Fibroblast of lung (primary cell): ENCODE results near the gene KLK5. TPM values are rescaled to one million over a fixed set of nuclear protein-coding genes. Genes with fewer than 3 reads are reported as not detected.

ENCODE experiments used
- DNase-seq, 2 donors: peaks; one replicate each; pipeline versions ENCODE4 v3.0.0 to v3.0.0-alpha.2; 2010; ENCODE audit warnings: low read depth in 2 of 2
- H2AFZ ChIP-seq: 2 replicates; pipeline ENCODE4 v1.5.1; 2012; ENCODE audit warnings: low read length, control low read depth, inconsistent platforms
- H3K27ac ChIP-seq: 2 replicates; pipeline ENCODE4 v1.5.1; 2011; ENCODE audit warnings: low read length, control low read depth; ENCODE audit not compliant: insufficient read depth
- H3K27me3 ChIP-seq: 2 replicates; pipeline ENCODE4 v1.5.1; 2011; ENCODE audit warnings: mild to moderate bottlenecking, low read length; ENCODE audit not compliant: control insufficient read depth, insufficient read depth
- H3K36me3 ChIP-seq: 2 replicates; pipeline ENCODE4 v1.5.1; 2011; ENCODE audit warnings: low read length; ENCODE audit not compliant: control insufficient read depth, insufficient read depth
- H3K4me1 ChIP-seq: 2 replicates; pipeline ENCODE4 v1.5.1; 2011; ENCODE audit warnings: low read length; ENCODE audit not compliant: control insufficient read depth, insufficient read depth; ENCODE audit errors: extremely low read depth
- H3K4me2 ChIP-seq: 2 replicates; pipeline ENCODE4 v1.5.1; 2011; ENCODE audit warnings: low read length, control low read depth; ENCODE audit not compliant: insufficient read depth; ENCODE audit errors: extremely low read depth
- H3K4me3 ChIP-seq, 4 experiments: fragments of 200-600 bp in 1 of 4; sonication (generic) in 1 of 4; replicated peaks in 1 of 4; 2 replicates each; pipeline ENCODE4 v1.5.1; 2011 to 2016; ENCODE audit warnings: low read length in 4 of 4, low read depth in 3 of 4, mild to moderate bottlenecking in 3 of 4, control low read depth in 2 of 4, inconsistent platforms in 1 of 4, mixed read lengths in 1 of 4; ENCODE audit not compliant: insufficient read depth in 1 of 4; ENCODE audit errors: control extremely low read depth in 1 of 4
- H3K79me2 ChIP-seq: 2 replicates; pipeline ENCODE4 v1.5.1; 2012; ENCODE audit warnings: mild to moderate bottlenecking, low read length, inconsistent platforms; ENCODE audit not compliant: control insufficient read depth, insufficient read depth
- H3K9ac ChIP-seq: 2 replicates; pipeline ENCODE4 v1.5.1; 2011; ENCODE audit warnings: mild to moderate bottlenecking, low read length, control low read depth; ENCODE audit not compliant: insufficient read depth
- H3K9me3 ChIP-seq: 2 replicates; pipeline ENCODE4 v1.5.1; 2012; ENCODE audit warnings: low read depth, low read length; ENCODE audit not compliant: control insufficient read depth, insufficient read depth
- H4K20me1 ChIP-seq: 2 replicates; pipeline ENCODE4 v1.5.1; 2011; ENCODE audit warnings: low read length; ENCODE audit not compliant: control insufficient read depth, insufficient read depth; ENCODE audit errors: extremely low read depth
- CTCF ChIP-seq, 2 donors: IDR thresholded peaks in 1 of 2; conservative IDR thresholded peaks in 1 of 2; 1 replicate in 1 of 2; 2 replicates in 1 of 2; pipeline ENCODE4 v1.5.1; 2011 to 2012; ENCODE audit warnings: low read length in 2 of 2, control low read depth in 1 of 2, inconsistent platforms in 1 of 2, low read depth in 1 of 2, mild to moderate bottlenecking in 1 of 2
- EZH2 ChIP-seq: IDR thresholded peaks from 2 replicates; pipeline ENCODE4 v1.5.1; 2012; ENCODE audit warnings: low read length, control low read depth, mild to moderate bottlenecking; ENCODE audit errors: missing control alignments
- polyA minus RNA-seq: library from RNA; depleted of rRNA, polyadenylated mRNA; stranded (reverse); fragments of >200 nt; gene quantifications from 2 replicates; pipeline ENCODE4 v1.2.3, GENCODE V29; 2011; ENCODE audit warnings: low replicate concordance
- polyA plus RNA-seq, 2 donors: library from polyadenylated mRNA; depleted of rRNA in 1 of 2; stranded (reverse) in 1 of 2; unstranded in 1 of 2; fragments of >200 nt; gene quantifications; 2 replicates each; pipeline ENCODE4 v1.2.1, GENCODE V29; 2011 to 2012; ENCODE audit warnings: missing spikeins in 1 of 2
- total RNA-seq: library from RNA; depleted of rRNA; stranded (reverse); fragments of >200 nt; gene quantifications from 2 replicates; pipeline ENCODE4 v1.2.1, GENCODE V29; 2014

The KLK5 gene
- total RNA-seq (not detected in 2 replicates), polyA plus RNA-seq (0.10 TPM in 1 of 2 replicates, not detected in the other), polyA minus RNA-seq (not detected in 2 replicates)
- polyA plus RNA-seq (2012): not detected in 2 replicates

GRCh38 chr19:50952910-50953309 is at the start of gene KLK5:
KLK5 (minus strand) TSS chr19:50953038; CDS start chr19:50952657, 381 bp downstream.
- no peak within 1 kb of the TSS for H2AFZ ChIP-seq
- H4K20me1 ChIP-seq: no peaks in the 10 kb centered on the region
- H3K4me3 ChIP-seq: no peak within 1 kb of the TSS
- no peak for TF ChIP-seq EZH2
- TF ChIP-seq CTCF (conservative IDR thresholded peaks at IDR 0.05 in 1 of 2, IDR thresholded peaks at IDR 0.05 in 1 of 2; ENCODE audit: low read depth in 1 of 2, low read length in 2 of 2): no peak
- H3K9ac ChIP-seq: no peak within 1 kb of the TSS
- no peaks in the 10 kb centered on the region for H3K79me2 ChIP-seq
- no peak for DNase-seq
- H3K27me3 ChIP-seq: no peaks in the 10 kb centered on the region
- H3K36me3 ChIP-seq: no peaks in the 10 kb centered on the region
- no peak within 1 kb of the TSS for H3K4me2 ChIP-seq
- H3K4me1 ChIP-seq: no peaks in the 10 kb centered on the region
- H3K27ac ChIP-seq: no peak within 1 kb of the TSS
- no peaks in the 10 kb centered on the region for H3K9me3 ChIP-seq

GRCh38 chr19:51002089-51002532 is 49.3 kb upstream of the KLK5 start:
- TF ChIP-seq CTCF (conservative IDR thresholded peaks at IDR 0.05 in 1 of 2, IDR thresholded peaks at IDR 0.05 in 1 of 2; ENCODE audit: low read depth in 1 of 2, low read length in 2 of 2): no peak
- no peak for TF ChIP-seq EZH2
- DNase-seq: no peak
- Histone ChIP-seq H3K9ac (no peak overlapping the region), H3K4me1 (no peaks in the 10 kb centered on the region), H3K36me3 (no peaks in the 10 kb centered on the region), H3K27me3 (no peaks in the 10 kb centered on the region), H2AFZ (no peak overlapping the region), H3K9me3 (no peaks in the 10 kb centered on the region), H3K4me2 (no peak overlapping the region), H4K20me1 (no peaks in the 10 kb centered on the region), H3K4me3 (no peak overlapping the region), H3K79me2 (no peaks in the 10 kb centered on the region), H3K27ac (no peak overlapping the region)

GRCh38 chr19:51001515-51001914 is 48.7 kb upstream of the KLK5 start, which contains the start of gene KLK8:
KLK8 (minus strand) TSS chr19:51001604; CDS start chr19:51001167, 437 bp downstream.
- Histone ChIP-seq H3K27ac (no peak within 1 kb of the TSS), H3K36me3 (no peaks in the 10 kb centered on the region), H3K27me3 (no peaks in the 10 kb centered on the region), H3K4me1 (no peaks in the 10 kb centered on the region), H3K4me3 (no peak within 1 kb of the TSS), H4K20me1 (no peaks in the 10 kb centered on the region), H3K9ac (no peak within 1 kb of the TSS), H3K79me2 (no peaks in the 10 kb centered on the region), H3K4me2 (no peak within 1 kb of the TSS), H2AFZ (no peak within 1 kb of the TSS), H3K9me3 (no peaks in the 10 kb centered on the region)
- no peak for TF ChIP-seq EZH2
- TF ChIP-seq CTCF (conservative IDR thresholded peaks at IDR 0.05 in 1 of 2, IDR thresholded peaks at IDR 0.05 in 1 of 2; ENCODE audit: low read depth in 1 of 2, low read length in 2 of 2): no peak
- DNase-seq: no peak
